ENCODE measurements around the gene SALL4.

SALL4 gene

DNA sequence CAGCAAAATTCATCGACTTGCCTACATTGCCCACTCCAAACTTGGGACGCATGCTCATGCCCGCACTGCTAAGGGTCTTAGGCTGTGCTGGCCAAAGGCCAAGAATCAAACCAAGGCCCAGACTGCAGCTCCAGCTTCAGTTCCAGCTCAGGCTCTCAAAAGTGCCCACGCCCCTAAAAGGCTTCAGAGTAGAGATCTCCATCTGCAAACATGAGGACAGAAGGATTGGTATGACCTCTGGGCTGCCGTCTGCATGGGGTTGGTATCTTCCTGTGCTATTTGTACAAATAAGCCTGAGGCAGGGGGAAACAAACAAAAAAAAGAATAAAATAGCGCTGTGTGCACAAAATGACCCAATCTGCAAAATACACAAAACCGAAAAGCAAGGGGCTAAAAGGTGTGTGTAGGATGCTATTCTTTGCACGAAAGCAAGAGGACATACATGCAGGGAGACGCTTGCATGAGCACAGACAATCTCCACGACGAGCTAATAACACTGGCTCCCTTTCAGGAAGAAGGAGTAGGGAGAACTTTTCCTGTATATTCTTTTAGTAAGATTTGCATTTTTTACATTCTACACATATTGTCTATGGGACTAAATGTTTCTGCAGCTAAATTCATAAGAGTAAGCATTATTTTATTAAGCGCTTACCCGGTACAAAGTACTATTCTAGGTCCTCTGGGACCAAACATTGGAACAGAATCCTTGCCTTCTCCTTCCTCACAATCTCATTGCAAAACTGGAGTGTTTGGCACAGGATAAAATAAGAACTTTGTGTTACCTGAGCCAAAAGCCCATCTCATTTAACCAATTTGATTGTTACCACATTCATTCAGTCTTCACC lies 67.2 kb downstream of the SALL4 start:
- DNase-seq, result no peak

DNA sequence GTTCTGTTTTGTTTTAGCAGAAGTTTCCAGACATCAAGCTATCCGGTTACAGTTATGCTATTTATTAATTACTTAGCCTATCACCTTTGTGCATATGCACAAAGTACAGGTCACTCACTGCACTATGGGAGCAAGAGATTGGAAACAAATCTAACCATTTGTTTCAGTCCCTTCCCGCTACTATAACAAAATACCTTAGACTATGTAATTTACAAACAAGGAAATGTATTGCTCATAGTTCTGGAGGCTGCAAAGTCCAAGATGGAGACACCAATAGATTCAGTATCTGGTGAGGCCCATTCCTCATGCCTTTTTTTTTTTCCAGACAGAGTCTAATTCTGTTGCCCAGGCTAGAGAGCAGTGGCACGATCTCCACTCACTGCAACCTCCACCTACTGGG lies 69.3 kb downstream of the SALL4 start:
- no peak for DNase-seq
